Suprapubic skin (tissue), 3 donors: Measurements from ENCODE around the gene C16orf95.

Source experiments
- EP300 ChIP-seq: sonication (generic); formaldehyde crosslinking; IDR thresholded peaks from one replicate; pipeline ENCODE4 v1.6.1; 2017; ENCODE audit warnings: antibody characterized with exemption
- POLR2A ChIP-seq, 2 donors: fragments of 450-650 bp; IDR thresholded peaks; one replicate each; pipeline ENCODE4 v1.6.1; 2017; ENCODE audit warnings: antibody characterized with exemption in 2 of 2, mild to moderate bottlenecking in 2 of 2, moderate library complexity in 2 of 2
- TF ChIP-seq, protein P1 (sequence below), 2 donors: fragments of 200-600 bp in 1 of 2; fragments of 450-650 bp in 1 of 2; sonication (generic) in 1 of 2; IDR thresholded peaks; one replicate each; pipeline ENCODE4 v1.5.1; 2016 to 2019; ENCODE audit warnings: antibody characterized with exemption in 2 of 2, mild to moderate bottlenecking in 1 of 2, moderate library complexity in 1 of 2

DNA sequence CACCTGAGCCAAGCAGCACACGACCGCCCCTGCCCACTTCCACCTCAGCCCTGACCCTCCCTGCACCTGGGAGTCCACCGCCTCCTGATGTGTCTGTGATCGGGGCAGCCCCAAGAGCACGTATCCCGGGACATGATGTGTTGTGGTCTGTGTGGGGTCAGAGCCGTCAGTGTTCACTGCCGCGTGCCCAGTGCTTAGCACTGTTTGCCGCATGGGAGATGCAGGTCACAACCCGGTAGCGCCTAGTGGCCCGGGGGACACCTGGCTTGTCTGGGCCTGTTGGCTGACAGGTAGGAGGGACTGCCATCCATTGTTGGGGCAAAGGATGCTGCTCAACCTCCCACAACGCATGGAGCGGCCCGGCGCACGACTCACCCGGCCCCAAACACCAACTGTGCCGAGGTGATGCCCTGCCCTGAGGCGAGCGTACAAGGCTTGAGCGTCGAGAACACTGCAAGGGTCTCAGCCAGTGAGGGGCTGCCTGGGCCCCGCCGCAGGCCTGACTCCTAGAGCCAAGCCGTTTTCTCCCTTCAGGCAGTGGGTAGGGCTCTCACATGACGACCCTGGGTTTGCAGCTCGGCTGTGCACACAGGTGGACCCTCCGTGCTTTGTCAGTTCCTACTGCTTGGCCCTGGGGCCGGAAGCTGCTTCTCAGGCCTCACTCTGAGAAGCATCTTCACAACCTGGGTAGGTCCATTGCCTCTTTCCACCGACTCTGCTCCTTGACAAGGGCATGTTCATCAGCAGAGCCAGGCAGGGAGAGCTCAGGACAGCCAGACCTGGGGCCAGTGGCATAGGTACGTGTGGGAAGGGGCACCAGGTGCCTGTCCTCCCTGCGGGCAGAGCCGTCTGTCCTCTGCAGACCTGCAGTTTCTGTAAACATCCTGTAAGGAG lies 5.9 kb upstream of the C16orf95 start:
- TF ChIP-seq POLR2A (IDR thresholded peaks at IDR 0.05) = no peak
- TF ChIP-seq, protein P1, sequence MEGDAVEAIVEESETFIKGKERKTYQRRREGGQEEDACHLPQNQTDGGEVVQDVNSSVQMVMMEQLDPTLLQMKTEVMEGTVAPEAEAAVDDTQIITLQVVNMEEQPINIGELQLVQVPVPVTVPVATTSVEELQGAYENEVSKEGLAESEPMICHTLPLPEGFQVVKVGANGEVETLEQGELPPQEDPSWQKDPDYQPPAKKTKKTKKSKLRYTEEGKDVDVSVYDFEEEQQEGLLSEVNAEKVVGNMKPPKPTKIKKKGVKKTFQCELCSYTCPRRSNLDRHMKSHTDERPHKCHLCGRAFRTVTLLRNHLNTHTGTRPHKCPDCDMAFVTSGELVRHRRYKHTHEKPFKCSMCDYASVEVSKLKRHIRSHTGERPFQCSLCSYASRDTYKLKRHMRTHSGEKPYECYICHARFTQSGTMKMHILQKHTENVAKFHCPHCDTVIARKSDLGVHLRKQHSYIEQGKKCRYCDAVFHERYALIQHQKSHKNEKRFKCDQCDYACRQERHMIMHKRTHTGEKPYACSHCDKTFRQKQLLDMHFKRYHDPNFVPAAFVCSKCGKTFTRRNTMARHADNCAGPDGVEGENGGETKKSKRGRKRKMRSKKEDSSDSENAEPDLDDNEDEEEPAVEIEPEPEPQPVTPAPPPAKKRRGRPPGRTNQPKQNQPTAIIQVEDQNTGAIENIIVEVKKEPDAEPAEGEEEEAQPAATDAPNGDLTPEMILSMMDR (IDR thresholded peaks at IDR 0.05) = no peak
- TF ChIP-seq EP300 = no peak
